DOHH2 (cell line): ENCODE results near the gene SP2.

Source experiments
- H3F3A ChIP-seq: fragments of 200-600 bp; sonication (generic), shearing (Covaris generic); 2 replicates; pipeline ENCODE4 v1.6.0; 2016; ENCODE audit warnings: antibody characterized with exemption, mild to moderate bottlenecking; ENCODE audit not compliant: control insufficient read depth, insufficient read depth
- H3K27ac ChIP-seq: fragments of 200-600 bp; sonication (generic); 2 replicates; pipeline ENCODE4 v1.5.1; 2014; ENCODE audit warnings: low read depth, mild to moderate bottlenecking, low read length, moderate library complexity
- H3K27me3 ChIP-seq: fragments of 200-600 bp; sonication (generic); 2 replicates; pipeline ENCODE4 v1.6.1; 2014; ENCODE audit warnings: mild to moderate bottlenecking, low read length, mixed read lengths; ENCODE audit not compliant: control insufficient read depth
- H3K36me3 ChIP-seq: fragments of 200-600 bp; sonication (generic); 2 replicates; pipeline ENCODE4 v1.6.1; 2014; ENCODE audit warnings: mild to moderate bottlenecking, low read length, moderate library complexity, mixed read lengths; ENCODE audit not compliant: control insufficient read depth
- H3K4me1 ChIP-seq: fragments of 200-600 bp; sonication (generic); 2 replicates; pipeline ENCODE4 v1.6.1; 2014; ENCODE audit warnings: mild to moderate bottlenecking, low read length, mixed read lengths; ENCODE audit not compliant: control insufficient read depth
- H3K4me2 ChIP-seq: fragments of 200-600 bp; sonication (generic); 2 replicates; pipeline ENCODE4 v1.6.0; 2014; ENCODE audit warnings: mild to moderate bottlenecking, low read length, moderate library complexity
- H3K4me3 ChIP-seq: fragments of 200-600 bp; sonication (generic); 2 replicates; pipeline ENCODE4 v1.5.1; 2014; ENCODE audit warnings: mild to moderate bottlenecking, low read length, mixed read lengths
- H3K79me2 ChIP-seq: fragments of 200-600 bp; sonication (generic); 2 replicates; pipeline ENCODE4 v1.6.1; 2014; ENCODE audit warnings: mild to moderate bottlenecking, low read length, mixed read lengths; ENCODE audit not compliant: control insufficient read depth
- H3K9me2 ChIP-seq: fragments of 200-600 bp; sonication (generic); replicated peaks from 2 replicates; pipeline ENCODE4 v1.6.1; 2014; ENCODE audit warnings: mild to moderate bottlenecking, low read length, mixed read lengths; ENCODE audit not compliant: control insufficient read depth
- H3K9me3 ChIP-seq: fragments of 200-600 bp; sonication (generic); 2 replicates; pipeline ENCODE4 v1.6.1; 2014; ENCODE audit warnings: antibody characterized with exemption, low read length, mixed read lengths; ENCODE audit not compliant: control insufficient read depth, insufficient read depth
- H4K20me1 ChIP-seq: fragments of 200-600 bp; sonication (generic); 2 replicates; pipeline ENCODE4 v1.6.0; 2014; ENCODE audit warnings: low read depth, mild to moderate bottlenecking, antibody characterized with exemption, low read length, moderate library complexity; ENCODE audit not compliant: control insufficient read depth, insufficient read depth
- CTCF ChIP-seq: fragments of 200-600 bp; sonication (generic); IDR thresholded peaks from one replicate; pipeline ENCODE4 v1.5.1; 2014; ENCODE audit warnings: antibody characterized with exemption, mild to moderate bottlenecking, low read depth, low read length; ENCODE audit not compliant: poor library complexity, severe bottlenecking
- EZH2phosphoT487 ChIP-seq: fragments of 200-600 bp; sonication (generic); IDR thresholded peaks from 2 replicates; pipeline ENCODE4 v1.6.1; 2017; ENCODE audit warnings: borderline replicate concordance, mild to moderate bottlenecking, antibody characterized with exemption, low read length, moderate library complexity, mixed read lengths

The SP2 gene

GRCh38 chr17:47898241-47898640, 2.2 kb downstream of the SP2 start:
- no peaks in the 10 kb centered on the region for H3K9me3 ChIP-seq
- no peak overlapping the region for H3K27ac ChIP-seq
- no peak overlapping the region for H3K4me3 ChIP-seq

GRCh38 chr17:47899643-47900042, 3.6 kb downstream of the SP2 start:
- Histone ChIP-seq H3F3A (no peaks in the 10 kb centered on the region; the same call in 1 of the 2 replicates), H3K9me3 (no peaks in the 10 kb centered on the region), H3K9me2 (no peaks in the 10 kb centered on the region), H4K20me1 (no peaks in the 10 kb centered on the region), H3K4me3 (no peak overlapping the region), H3K4me2 (no peak overlapping the region), H3K4me1 (peaks cover 17% of the 10 kb centered on the region), H3K79me2 (peaks cover 62% of the 10 kb centered on the region), H3K36me3 (peaks cover 45% of the 10 kb centered on the region), H3K27me3 (no peaks in the 10 kb centered on the region), H3K27ac (no peak overlapping the region)
- no peak for TF ChIP-seq CTCF
- TF ChIP-seq EZH2phosphoT487: no peak

More at GRCh38 chr17:47898241-47898640, 2.2 kb downstream of the SP2 start:
- H3K9me2 ChIP-seq: no peaks in the 10 kb centered on the region
- H3K4me2 ChIP-seq: peak overlapping the region; percentile 79; the same call in 1 of the 2 replicates
- peaks cover 45% of the 10 kb centered on the region for H3K36me3 ChIP-seq
- peaks cover 6% of the 10 kb centered on the region; the same call in 1 of the 2 replicates for H3F3A ChIP-seq
- no peaks in the 10 kb centered on the region for H4K20me1 ChIP-seq
- H3K27me3 ChIP-seq: no peaks in the 10 kb centered on the region
- TF ChIP-seq CTCF (no peak), EZH2phosphoT487 (no peak)
- H3K79me2 ChIP-seq: peaks cover 70% of the 10 kb centered on the region
- peaks cover 31% of the 10 kb centered on the region for H3K4me1 ChIP-seq

- Histone ChIP-seq H3K27ac (no peak overlapping the region), H3K36me3 (peaks cover 48% of the 10 kb centered on the region), H3K9me2 (no peaks in the 10 kb centered on the region), H3K4me1 (peaks cover 13% of the 10 kb centered on the region), H3K4me3 (no peak overlapping the region), H3K79me2 (peaks cover 52% of the 10 kb centered on the region), H3F3A (no peaks in the 10 kb centered on the region), H3K4me2 (no peak overlapping the region), H4K20me1 (no peaks in the 10 kb centered on the region), H3K27me3 (no peaks in the 10 kb centered on the region), H3K9me3 (no peaks in the 10 kb centered on the region)
- TF ChIP-seq CTCF (no peak), EZH2phosphoT487 (no peak)
Measured at GRCh38 chr17:47901423-47901822, 5.4 kb downstream of the SP2 start.
